Prostate gland (tissue), 2 donors: ENCODE data around the gene MIF.

Experiments used
- POLR2A ChIP-seq: fragments of 450-650 bp; IDR thresholded peaks from one replicate; pipeline ENCODE4 v1.6.1; 2016; ENCODE audit warnings: antibody characterized with exemption, mild to moderate bottlenecking
- POLR2AphosphoS5 ChIP-seq: sonication (generic); formaldehyde crosslinking; IDR thresholded peaks from one replicate; pipeline ENCODE4 v1.6.1; 2017; ENCODE audit warnings: antibody characterized with exemption
- TF ChIP-seq, protein P1 (sequence below), 4 experiments: fragments of 200-600 bp in 2 of 4; fragments of 450-650 bp in 2 of 4; sonication (generic) in 2 of 4; IDR thresholded peaks; 1 replicate in 3 of 4; 2 replicates in 1 of 4; pipeline ENCODE4 v1.5.1; 2016 to 2019; ENCODE audit warnings: antibody characterized with exemption in 4 of 4, mild to moderate bottlenecking in 2 of 4, moderate library complexity in 2 of 4

GRCh38 chr22:23912293-23912903 is 18.2 kb downstream of the MIF start:
- TF ChIP-seq, protein P1, sequence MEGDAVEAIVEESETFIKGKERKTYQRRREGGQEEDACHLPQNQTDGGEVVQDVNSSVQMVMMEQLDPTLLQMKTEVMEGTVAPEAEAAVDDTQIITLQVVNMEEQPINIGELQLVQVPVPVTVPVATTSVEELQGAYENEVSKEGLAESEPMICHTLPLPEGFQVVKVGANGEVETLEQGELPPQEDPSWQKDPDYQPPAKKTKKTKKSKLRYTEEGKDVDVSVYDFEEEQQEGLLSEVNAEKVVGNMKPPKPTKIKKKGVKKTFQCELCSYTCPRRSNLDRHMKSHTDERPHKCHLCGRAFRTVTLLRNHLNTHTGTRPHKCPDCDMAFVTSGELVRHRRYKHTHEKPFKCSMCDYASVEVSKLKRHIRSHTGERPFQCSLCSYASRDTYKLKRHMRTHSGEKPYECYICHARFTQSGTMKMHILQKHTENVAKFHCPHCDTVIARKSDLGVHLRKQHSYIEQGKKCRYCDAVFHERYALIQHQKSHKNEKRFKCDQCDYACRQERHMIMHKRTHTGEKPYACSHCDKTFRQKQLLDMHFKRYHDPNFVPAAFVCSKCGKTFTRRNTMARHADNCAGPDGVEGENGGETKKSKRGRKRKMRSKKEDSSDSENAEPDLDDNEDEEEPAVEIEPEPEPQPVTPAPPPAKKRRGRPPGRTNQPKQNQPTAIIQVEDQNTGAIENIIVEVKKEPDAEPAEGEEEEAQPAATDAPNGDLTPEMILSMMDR (IDR thresholded peaks at IDR 0.05), result no peak
- TF ChIP-seq POLR2AphosphoS5 (no peak), POLR2A (no peak)
